Stimulated activated naive CD8-positive, alpha-beta T cell treated with anti-CD3 and anti-CD28 coated beads, Interleukin-15, Interleukin-2, amounts not matched to agents 100 U/mL and 50 U/mL, for 24 hours (primary cell): Measurements from ENCODE around the gene COLEC12.

Source experiments
- ATAC-seq: fragments of 150-1000 bp; cut with Tn5 transposase; one replicate; pipeline ENCODE4 v1.10.0; 2021
- DNase-seq: peaks from one replicate; pipeline ENCODE4 v3.0.0; 2021

Gene COLEC12

GRCh38 chr18:474416-474815, 26.1 kb downstream of the COLEC12 start:
- ATAC-seq (no peak), DNase-seq (no peak)

DNA sequence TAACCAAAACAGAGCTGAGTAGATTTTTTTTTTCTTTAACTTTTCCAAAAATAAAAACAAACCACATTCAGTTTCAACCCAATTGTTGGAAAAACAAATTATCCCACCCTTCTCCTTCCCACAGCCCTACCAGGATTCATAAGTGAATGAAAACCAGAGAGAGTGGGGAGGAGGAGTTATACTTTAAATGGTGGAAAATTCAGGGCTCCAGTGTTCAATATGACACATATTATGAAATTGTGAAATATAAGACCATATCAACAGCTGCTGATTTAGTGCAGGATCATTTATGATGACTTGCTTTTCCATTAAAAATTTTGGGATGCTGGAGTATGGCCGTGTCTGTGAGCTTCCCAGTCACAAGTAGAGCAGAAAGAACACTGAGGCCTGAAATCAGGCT, 26.7 kb downstream of the COLEC12 start:
- no peak for ATAC-seq
- no peak for DNase-seq

- DNase-seq (no peak), ATAC-seq (no peak)
Observed at GRCh38 chr18:471716-472115, 28.8 kb downstream of the COLEC12 start.

GRCh38 chr18:470661-471501, 29.6 kb downstream of the COLEC12 start:
- no peak for ATAC-seq
- no peak for DNase-seq

DNA sequence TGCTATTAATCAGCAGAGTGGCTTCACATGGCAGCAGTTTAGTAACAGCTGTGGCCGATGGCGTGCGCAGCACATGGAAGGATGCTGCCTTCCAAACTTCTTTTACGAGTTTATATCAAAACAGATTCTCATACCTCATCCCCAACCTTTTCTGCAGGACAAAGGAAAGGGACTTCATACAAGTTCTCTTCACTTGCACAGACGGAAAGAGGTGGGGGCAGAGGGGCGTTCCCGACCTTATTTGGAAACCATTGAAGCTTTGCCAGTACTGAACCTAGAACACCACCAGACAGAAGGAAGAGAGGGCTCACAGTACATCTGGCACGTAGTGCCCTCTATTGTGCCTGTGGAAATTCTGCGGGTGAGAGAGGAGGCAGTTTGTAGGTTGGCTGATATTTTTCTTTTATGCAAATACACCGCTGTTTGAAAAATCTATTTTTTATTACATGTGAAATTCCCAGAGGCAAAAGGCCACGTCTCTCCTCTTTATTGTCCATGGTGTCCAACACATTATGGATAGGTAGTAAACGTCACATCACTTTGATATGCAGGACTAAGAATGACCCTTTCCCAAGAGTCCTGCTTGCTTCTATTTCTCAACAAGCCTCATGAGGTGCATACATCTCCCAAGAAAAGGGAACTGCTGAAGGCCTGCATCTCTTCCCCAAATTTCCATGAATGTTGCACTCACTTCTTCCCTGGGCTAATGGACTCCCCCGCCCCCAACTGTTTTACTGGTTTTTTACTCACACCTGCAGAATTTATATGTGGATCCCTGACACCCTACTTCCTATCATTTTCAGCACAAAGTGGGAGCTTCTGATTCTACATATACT, 31.3 kb downstream of the COLEC12 start:
- no peak for DNase-seq
- no peak for ATAC-seq

GRCh38 chr18:463827-464541, 36.5 kb downstream of the COLEC12 start:
- no peak for DNase-seq
- no peak for ATAC-seq

DNA sequence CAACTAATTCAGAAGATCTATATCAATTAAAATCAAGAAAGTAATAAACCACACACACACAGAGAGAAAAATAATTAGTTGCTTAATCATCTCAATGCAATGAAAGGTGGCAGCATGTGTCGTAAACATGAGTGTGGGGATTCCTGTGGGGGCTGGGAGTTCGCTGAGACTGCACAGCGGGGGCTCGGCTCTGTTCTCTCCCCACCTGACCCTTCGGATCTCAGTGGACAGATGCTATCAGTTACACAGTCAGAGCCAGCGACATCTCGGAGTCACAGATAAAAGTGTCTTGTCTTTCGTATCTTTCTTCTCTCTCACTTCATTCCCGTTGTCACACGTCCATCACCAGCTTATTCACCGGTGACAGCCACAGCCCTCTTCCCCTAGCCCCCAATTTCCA, 37.1 kb downstream of the COLEC12 start:
- ATAC-seq (no peak), DNase-seq (no peak)

DNA sequence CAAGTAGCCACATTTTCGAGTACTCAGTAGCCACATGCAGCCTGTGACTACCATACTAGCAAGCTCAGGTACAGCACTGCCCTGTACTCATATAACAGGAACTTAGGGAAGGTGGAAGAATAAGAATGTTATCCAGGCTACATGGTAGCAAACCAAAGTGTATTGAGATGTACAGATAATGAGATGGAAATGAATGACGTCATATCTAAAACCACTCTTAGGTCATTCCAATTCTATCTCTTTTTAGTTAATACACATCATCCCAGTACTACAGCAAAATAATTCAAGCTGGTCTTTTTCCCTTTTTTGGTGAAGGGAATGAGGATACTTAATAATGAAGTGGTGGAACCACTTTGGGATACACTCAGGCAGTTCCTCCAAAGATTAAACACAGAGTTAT, 38.7 kb downstream of the COLEC12 start:
- no peak for ATAC-seq
- DNase-seq: no peak

DNA sequence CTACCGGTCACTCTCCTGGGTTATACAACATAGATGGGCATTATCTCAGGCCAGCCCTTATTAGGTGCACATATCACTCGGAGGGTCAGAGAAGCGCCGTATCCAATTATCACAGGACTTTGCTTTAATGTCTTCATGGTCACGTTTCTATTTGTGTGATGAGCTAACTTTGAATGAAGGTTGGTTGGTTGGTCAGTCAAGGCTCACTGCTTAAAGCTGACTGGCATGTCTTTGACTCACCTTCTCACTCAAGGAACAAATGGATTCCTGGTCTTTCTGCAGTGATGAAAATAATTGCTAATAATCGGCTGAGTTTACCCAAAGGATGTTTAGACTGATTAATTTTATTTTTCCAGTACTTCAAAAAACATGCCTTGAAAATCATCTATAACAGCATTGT, 39.7 kb downstream of the COLEC12 start:
- DNase-seq: no peak
- ATAC-seq: no peak

- no peak for DNase-seq
- ATAC-seq: no peak
Observed at GRCh38 chr18:459814-460593, 40.5 kb downstream of the COLEC12 start.

- DNase-seq (no peak), ATAC-seq (no peak)
Observed at GRCh38 chr18:457521-458412, 42.7 kb downstream of the COLEC12 start.

DNA sequence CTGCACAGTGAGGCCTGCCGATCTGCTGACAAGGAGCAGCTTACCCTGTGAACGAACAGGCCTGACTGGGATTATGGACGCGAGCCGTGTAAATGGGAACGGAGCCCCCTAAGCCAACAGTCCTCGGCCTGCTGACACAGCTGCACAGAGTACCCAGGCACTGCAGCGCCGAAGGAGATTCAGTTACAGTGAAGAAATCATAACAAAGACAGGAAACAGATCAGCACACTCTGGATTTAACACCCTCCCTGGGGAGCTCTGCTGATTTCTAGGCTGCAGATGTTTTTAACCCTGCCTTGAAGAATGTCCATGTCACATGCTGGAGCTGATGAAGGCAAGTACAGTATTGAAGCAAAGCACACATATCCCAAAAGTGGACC, 43.4 kb downstream of the COLEC12 start:
- DNase-seq (no peak), ATAC-seq (no peak)

GRCh38 chr18:456361-457139, 44.0 kb downstream of the COLEC12 start:
- ATAC-seq (no peak), DNase-seq (no peak)

- ATAC-seq (no peak), DNase-seq (no peak)
Observed at GRCh38 chr18:453400-453799, 47.1 kb downstream of the COLEC12 start.

GRCh38 chr18:452816-453215, 47.7 kb downstream of the COLEC12 start:
- no peak for DNase-seq
- ATAC-seq: no peak

GRCh38 chr18:449374-449773, 51.1 kb downstream of the COLEC12 start:
- DNase-seq (no peak), ATAC-seq (no peak)

- ATAC-seq (no peak), DNase-seq (no peak)
Observed at GRCh38 chr18:448116-448790, 52.2 kb downstream of the COLEC12 start.

- no peak for DNase-seq
- no peak for ATAC-seq
Observed at GRCh38 chr18:446941-447560, 53.5 kb downstream of the COLEC12 start.

- DNase-seq (no peak), ATAC-seq (no peak)
Observed at GRCh38 chr18:445055-445454, 55.4 kb downstream of the COLEC12 start.
